Caco-2 (cell line): ENCODE data around the gene DNAJA3. TPM values are rescaled to one million over a fixed set of nuclear protein-coding genes. Genes with fewer than 3 reads are reported as not detected.
A peak's percentile ranks its signal among the peaks of the same experiment; 100 is the strongest.

Experiments used
- BruUV-seq: library from RNA; stranded (reverse); fragments of 400-500 nt; replicated peaks from 2 replicates; lab custom pipeline; 2021; lab: Mats Ljungman, UMichigan
- CTCF ChIA-PET: fragments of 300-600 bp; sonication (Branson Sonifier 250); formaldehyde crosslinking; loops from one replicate; lab custom pipeline; 2022; ENCODE audit warnings: antibody characterized with exemption; lab: Charles Lee
- POLR2A ChIA-PET: fragments of 300-600 bp; sonication (Branson Sonifier 250); formaldehyde crosslinking; loops from one replicate; lab custom pipeline; 2022; ENCODE audit warnings: antibody characterized with exemption; lab: Charles Lee
- DNase-seq, 2 experiments: peaks; one replicate each; pipeline versions ENCODE4 v3.0.0 to v3.0.0-alpha.2; 2020 to 2022
- H3K27me3 ChIP-seq: replicated peaks from 2 replicates; pipeline ENCODE4 v1.6.0; 2011; ENCODE audit warnings: low read length; ENCODE audit not compliant: control insufficient read depth, insufficient read depth
- H3K36me3 ChIP-seq: 2 replicates; pipeline ENCODE4 v1.5.1; 2011; ENCODE audit warnings: low read length; ENCODE audit not compliant: control insufficient read depth, insufficient read depth
- H3K4me1 ChIP-seq: fragments of 250-450 bp; sonication (Bioruptor Pico); 2 replicates; pipeline ENCODE4 v1.5.1; 2020; ENCODE audit warnings: mild to moderate bottlenecking
- H3K4me3 ChIP-seq: 2 replicates; pipeline ENCODE4 v1.5.1; 2011; ENCODE audit warnings: low read depth, mild to moderate bottlenecking, control low read depth, low read length
- H3K9me3 ChIP-seq: fragments of 250-450 bp; sonication (Bioruptor Pico); 2 replicates; pipeline ENCODE4 v1.5.1; 2020; ENCODE audit warnings: mild to moderate bottlenecking, moderate library complexity
- H3K27ac Mint-ChIP-seq: one replicate; pipeline ENCODE4 v1.8.0; 2022; ENCODE audit warnings: mixed read lengths; ENCODE audit not compliant: unreplicated experiment
- H3K27me3 Mint-ChIP-seq: one replicate; pipeline ENCODE4 v1.8.0; 2022; ENCODE audit warnings: mixed read lengths; ENCODE audit not compliant: insufficient read depth, unreplicated experiment
- H3K36me3 Mint-ChIP-seq: one replicate; pipeline ENCODE4 v1.8.0; 2022; ENCODE audit warnings: mild to moderate bottlenecking, mixed read lengths; ENCODE audit not compliant: insufficient read depth, unreplicated experiment
- H3K4me1 Mint-ChIP-seq: one replicate; pipeline ENCODE4 v1.8.0; 2022; ENCODE audit warnings: low read depth, mixed read lengths; ENCODE audit not compliant: unreplicated experiment
- H3K4me3 Mint-ChIP-seq: one replicate; pipeline ENCODE4 v1.8.0; 2022; ENCODE audit warnings: mild to moderate bottlenecking, moderate library complexity, mixed read lengths; ENCODE audit not compliant: unreplicated experiment
- H3K9me3 Mint-ChIP-seq: one replicate; pipeline ENCODE4 v1.8.0; 2022; ENCODE audit warnings: mixed read lengths; ENCODE audit not compliant: unreplicated experiment
- CTCF ChIP-seq, 2 experiments: fragments of 200-600 bp in 1 of 2; IDR thresholded peaks; 1 replicate in 1 of 2; 2 replicates in 1 of 2; pipeline versions ENCODE4 v1.5.1 to v1.8.0; 2011 to 2022; ENCODE audit warnings: antibody characterized with exemption in 1 of 2, control low read depth in 1 of 2, inconsistent platforms in 1 of 2, low read depth in 1 of 2, low read length in 1 of 2, mild to moderate bottlenecking in 1 of 2, moderate library complexity in 1 of 2; ENCODE audit not compliant: insufficient read depth in 1 of 2, severe bottlenecking in 1 of 2, unreplicated experiment in 1 of 2
- intact Hi-C: fragments of 100-400 bp; cut with micrococcal nuclease; formaldehyde crosslinking; loops from one replicate; pipeline ENCODE4 v1.10.0; 2022; ENCODE audit not compliant: unreplicated experiment
- total RNA-seq: library from RNA; stranded (reverse); gene quantifications from 2 replicates; pipeline ENCODE4 v1.2.3, GENCODE V29; 2022

DNAJA3 gene
- total RNA-seq, 1 experiment from 2014 or later = 77.1 TPM

GRCh38 chr16:4401510-4401909 is 24.2 kb upstream of the DNAJA3 start:
- H3K27me3 ChIP-seq = no peaks in the 10 kb centered on the region
- H3K9me3 ChIP-seq = no peaks in the 10 kb centered on the region
- Mint-ChIP-seq H3K27ac (no peak overlapping the region), H3K4me1 (no peaks in the 10 kb centered on the region), H3K9me3 (no peaks in the 10 kb centered on the region), H3K4me3 (no peak overlapping the region), H3K27me3 (no peaks in the 10 kb centered on the region), H3K36me3 (peaks cover 13% of the 10 kb centered on the region)
- H3K4me1 ChIP-seq = no peaks in the 10 kb centered on the region
- DNase-seq = no peak
- no peaks in the 10 kb centered on the region for H3K36me3 ChIP-seq
- POLR2A ChIA-PET = no interaction called here
- no peak for TF ChIP-seq CTCF (IDR thresholded peaks at IDR 0.05; ENCODE audit: insufficient read depth in 1 of 2, low read depth in 1 of 2, low read length in 1 of 2, severe bottlenecking in 1 of 2, unreplicated experiment in 1 of 2)
- intact Hi-C loops = loop anchor here (5.0 kb wide), 1 partner anchor 129 kb away; the partner anchor contains the start of gene TFAP4
- BruUV-seq = no TSS peak
- CTCF ChIA-PET = interaction anchor here (0.9 to 3.6 kb wide), 4 partner anchors 11 to 148 kb away, joined by 5 to 29 read pairs (median 14); no protein-coding TSS in a partner anchor
- H3K4me3 ChIP-seq = no peak overlapping the region

- BruUV-seq = no TSS peak
These were observed 23.1 kb upstream of the DNAJA3 start for GRCh38 chr16:4402439-4403132.

More at GRCh38 chr16:4402439-4403132, 23.1 kb upstream of the DNAJA3 start:
- Mint-ChIP-seq H3K27me3 (no peaks in the 10 kb centered on the region), H3K4me3 (no peak overlapping the region), H3K9me3 (no peaks in the 10 kb centered on the region), H3K4me1 (no peaks in the 10 kb centered on the region), H3K36me3 (peaks cover 13% of the 10 kb centered on the region), H3K27ac (no peak overlapping the region)
- ChIA-PET POLR2A (no interaction called here), CTCF (interaction anchor here (0.6 to 3.6 kb wide), 19 partner anchors 9 to 420 kb away, joined by 3 to 29 read pairs (median 4); partner anchors contain the start of genes CORO7 and PAM16)
- Histone ChIP-seq H3K4me1 (no peaks in the 10 kb centered on the region), H3K27me3 (no peaks in the 10 kb centered on the region), H3K4me3 (no peak overlapping the region), H3K36me3 (no peaks in the 10 kb centered on the region), H3K9me3 (no peaks in the 10 kb centered on the region)
- DNase-seq = peak; percentile 68 to 85
- peak; percentile 84 to 87 for TF ChIP-seq CTCF (IDR thresholded peaks at IDR 0.05; ENCODE audit: insufficient read depth in 1 of 2, low read depth in 1 of 2, low read length in 1 of 2, severe bottlenecking in 1 of 2, unreplicated experiment in 1 of 2)
- intact Hi-C loops = loop anchor here (1.0 to 5.0 kb wide), 2 partner anchors 43 to 130 kb away; partner anchors contain the start of gene TFAP4
